Activated CD4-positive, alpha-beta T cell treated with anti-CD3 and anti-CD28 coated beads for 36 hours (primary cell): ENCODE measurements around the gene CREBBP. TPM values are rescaled to one million over a fixed set of nuclear protein-coding genes. Genes with fewer than 3 reads are reported as not detected.

ENCODE experiments used
- ATAC-seq: fragments of 200-7000 bp; cut with Tn5 transposase; one replicate; pipeline ENCODE4 v1.10.0; 2021; ENCODE audit warnings: mild to moderate bottlenecking, moderate library complexity
- CTCF ChIA-PET: fragments of 350-600 bp; sonication (Branson Sonifier 250); formaldehyde crosslinking; loops from one replicate; lab custom pipeline; 2021; ENCODE audit warnings: antibody characterized with exemption; lab: Charles Lee
- POLR2A ChIA-PET: fragments of 350-600 bp; sonication (Branson Sonifier 250); formaldehyde crosslinking; loops from one replicate; lab custom pipeline; 2021; ENCODE audit warnings: antibody characterized with exemption, inconsistent platforms; lab: Charles Lee
- DNase-seq: peaks from one replicate; pipeline ENCODE4 v3.0.0-alpha.2; 2020
- H3K27ac Mint-ChIP-seq: one replicate; pipeline ENCODE4 v1.8.0; 2021; ENCODE audit warnings: mixed read lengths
- H3K27me3 Mint-ChIP-seq: one replicate; pipeline ENCODE4 v1.8.0; 2021; ENCODE audit warnings: mixed read lengths
- H3K36me3 Mint-ChIP-seq: one replicate; pipeline ENCODE4 v1.8.0; 2021; ENCODE audit warnings: low read depth, mixed read lengths
- H3K4me1 Mint-ChIP-seq: one replicate; pipeline ENCODE4 v1.8.0; 2021; ENCODE audit warnings: mixed read lengths
- H3K4me3 Mint-ChIP-seq: one replicate; pipeline ENCODE4 v1.8.0; 2021; ENCODE audit warnings: mild to moderate bottlenecking, moderate library complexity, mixed read lengths
- H3K9me3 Mint-ChIP-seq: one replicate; pipeline ENCODE4 v1.8.0; 2021; ENCODE audit warnings: low read depth, mixed read lengths
- intact Hi-C, 2 experiments: fragments of 100-400 bp; cut with DNase I in 1 of 2; cut with micrococcal nuclease in 1 of 2; formaldehyde crosslinking; loops; one replicate each; pipeline versions ENCODE4 v1.14.2 to v1.15.1; 2022 to 2024; cut with DNase I, micrococcal nuclease
- total RNA-seq, 2 experiments: library from RNA; stranded (reverse); gene quantifications; one replicate each; pipeline ENCODE4 v1.2.3, GENCODE V29; 2021

CREBBP gene
- total RNA-seq, 2 experiments from 2014 or later, result 28.1 to 37.4 TPM

- Mint-ChIP-seq H3K27me3 (no peaks in the 10 kb centered on the region), H3K36me3 (no peaks in the 10 kb centered on the region), H3K27ac (no peak overlapping the region), H3K9me3 (no peaks in the 10 kb centered on the region), H3K4me1 (peaks cover 80% of the 10 kb centered on the region), H3K4me3 (no peak overlapping the region)
- ChIA-PET CTCF (interaction anchor here (1.0 to 1.9 kb wide), 2 partner anchors 8 to 10 kb away, joined by 3 to 4 read pairs; no protein-coding TSS in a partner anchor), POLR2A (no interaction called here)
- intact Hi-C loops, result no loop called here
- DNase-seq, result no peak
- no peak for ATAC-seq
These were observed 11.5 kb downstream of the CREBBP start for GRCh38 chr16:3868967-3869366.

DNA sequence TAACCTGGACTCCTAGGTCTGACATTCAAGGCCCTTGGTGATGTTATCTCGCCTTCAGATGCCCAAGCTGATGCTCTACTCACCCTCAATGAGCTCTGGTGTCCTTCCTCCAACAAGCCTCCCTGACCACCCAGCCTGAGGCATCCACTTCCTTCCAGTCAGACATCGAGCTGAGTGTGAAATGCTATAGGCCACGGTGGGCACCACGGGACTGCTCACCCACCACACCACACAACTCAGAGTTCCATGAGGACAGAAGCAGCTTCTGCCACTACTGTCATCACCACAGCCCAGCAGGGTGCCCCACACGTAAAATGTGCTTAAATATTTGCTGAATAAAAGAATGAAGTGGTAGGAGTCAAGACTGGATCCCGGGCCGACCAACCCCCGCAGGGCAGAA lies 12.0 kb downstream of the CREBBP start:
- Mint-ChIP-seq H3K9me3 (no peaks in the 10 kb centered on the region), H3K27me3 (no peaks in the 10 kb centered on the region), H3K27ac (no peak overlapping the region), H3K4me3 (no peak overlapping the region), H3K36me3 (no peaks in the 10 kb centered on the region), H3K4me1 (peaks cover 80% of the 10 kb centered on the region)
- CTCF ChIA-PET, result interaction anchor here (0.7 to 1.9 kb wide), 4 partner anchors 8 to 368 kb away, joined by 3 to 4 read pairs (median 4); no protein-coding TSS in a partner anchor
- no peak for ATAC-seq
- no peak for DNase-seq
- POLR2A ChIA-PET, result interaction anchor here (0.6 to 1.0 kb wide), 3 partner anchors 10 to 150 kb away, joined by 3 to 6 read pairs (median 3); no protein-coding TSS in a partner anchor
- intact Hi-C loops, result no loop called here

DNA sequence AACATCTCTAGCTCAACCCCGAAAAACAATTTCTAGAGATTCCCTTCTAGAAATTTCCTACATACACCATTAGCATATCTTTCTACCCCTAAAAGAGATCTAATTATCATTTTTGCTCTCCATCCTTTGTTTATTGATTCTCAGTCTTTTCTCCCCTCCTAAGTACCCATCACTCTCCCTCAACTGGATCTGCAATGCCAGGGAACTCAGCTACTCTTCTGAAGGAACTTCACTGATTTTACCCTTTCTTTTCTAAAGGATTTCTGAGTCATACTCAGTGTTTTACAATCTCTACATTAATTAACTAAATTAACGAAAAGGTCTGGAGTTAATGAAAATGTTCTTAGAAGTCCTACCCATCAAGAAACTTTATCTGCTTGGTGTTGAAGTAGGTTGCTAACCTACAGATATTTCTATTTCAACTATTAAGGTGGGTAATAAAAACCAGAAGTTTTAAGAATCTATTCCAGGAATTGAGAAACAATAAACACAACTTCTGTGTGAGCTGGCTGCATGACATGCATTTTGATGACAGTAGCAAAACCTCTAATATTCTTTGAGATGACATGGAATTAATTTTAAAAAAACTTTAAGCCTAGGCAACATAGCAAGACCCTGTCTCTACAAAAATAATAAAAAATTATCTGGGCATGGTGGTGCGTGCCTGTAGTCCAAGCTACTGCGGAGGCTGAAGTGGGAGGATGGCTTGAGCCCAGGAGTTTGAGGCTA lies 13.6 kb downstream of the CREBBP start:
- Mint-ChIP-seq H3K27ac (peak overlapping the region; percentile 42), H3K36me3 (no peaks in the 10 kb centered on the region), H3K9me3 (no peaks in the 10 kb centered on the region), H3K4me1 (peaks cover 81% of the 10 kb centered on the region), H3K27me3 (no peaks in the 10 kb centered on the region), H3K4me3 (no peak overlapping the region)
- no peak for ATAC-seq
- ChIA-PET POLR2A (interaction anchor here (1.1 kb wide), 1 partner anchor 10 kb away, joined by 3 read pairs; no protein-coding TSS in a partner anchor), CTCF (interaction anchor here (0.6 to 1.9 kb wide), 3 partner anchors 10 to 405 kb away, joined by 4 to 5 read pairs (median 4); no protein-coding TSS in a partner anchor)
- intact Hi-C loops, result no loop called here
- DNase-seq, result no peak

- ChIA-PET CTCF (no interaction called here), POLR2A (no interaction called here)
- ATAC-seq, result no peak
- no peaks in the 10 kb centered on the region for H3K9me3 Mint-ChIP-seq
- peaks cover 75% of the 10 kb centered on the region for H3K4me1 Mint-ChIP-seq
- no peaks in the 10 kb centered on the region for H3K36me3 Mint-ChIP-seq
- no peak overlapping the region for H3K27ac Mint-ChIP-seq
- intact Hi-C loops, result no loop called here
- H3K4me3 Mint-ChIP-seq, result no peak overlapping the region
- no peak for DNase-seq
- no peaks in the 10 kb centered on the region for H3K27me3 Mint-ChIP-seq
These were observed 15.3 kb downstream of the CREBBP start for GRCh38 chr16:3865241-3865640.

DNA sequence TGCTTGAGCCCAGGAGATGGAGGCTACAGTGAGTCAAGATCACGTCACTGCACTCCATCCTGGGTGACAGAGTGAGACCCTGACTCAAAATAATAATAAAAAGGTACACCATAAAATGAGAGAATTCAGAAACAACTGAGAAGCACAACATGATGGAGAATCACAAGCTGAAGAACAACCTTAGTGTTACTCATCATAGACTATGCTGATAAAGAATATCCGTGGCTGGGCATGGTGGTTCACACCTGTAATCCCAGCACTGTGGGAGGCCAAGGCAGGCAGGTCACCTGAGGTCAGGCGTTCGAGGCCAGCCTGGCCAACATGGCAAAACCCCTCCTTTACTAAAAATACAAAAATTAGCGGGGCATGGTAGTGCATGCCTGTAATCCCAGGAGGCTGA lies 16.0 kb downstream of the CREBBP start:
- peak; percentile 30 for DNase-seq
- Mint-ChIP-seq H3K4me1 (peaks cover 75% of the 10 kb centered on the region), H3K36me3 (no peaks in the 10 kb centered on the region), H3K27me3 (no peaks in the 10 kb centered on the region), H3K4me3 (no peak overlapping the region), H3K27ac (no peak overlapping the region), H3K9me3 (no peaks in the 10 kb centered on the region)
- peak; percentile 60 for ATAC-seq
- ChIA-PET POLR2A (no interaction called here), CTCF (interaction anchor here (1.1 kb wide), 1 partner anchor 14 kb away, joined by 4 read pairs; no protein-coding TSS in a partner anchor)
- intact Hi-C loops, result no loop called here

DNA sequence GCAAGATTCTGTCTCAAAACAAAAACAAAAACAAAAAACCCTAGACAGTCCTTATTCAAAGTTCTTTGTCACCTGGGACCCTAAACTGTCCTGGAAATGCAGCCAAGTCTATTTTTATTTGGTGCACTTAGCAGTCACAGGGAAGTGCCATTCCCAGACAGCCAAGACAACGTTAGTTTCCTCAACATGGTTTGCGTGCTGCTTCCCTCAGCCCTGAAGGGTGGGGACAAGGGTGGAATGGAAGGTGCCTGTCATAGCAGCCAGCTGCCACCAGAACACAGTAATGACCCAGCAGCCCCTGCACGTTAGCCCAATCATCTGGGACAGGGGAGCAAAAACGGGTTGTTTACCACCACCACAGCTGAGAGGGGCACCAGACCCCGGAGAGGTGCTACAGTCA lies 16.9 kb downstream of the CREBBP start:
- peaks cover 73% of the 10 kb centered on the region for H3K4me1 Mint-ChIP-seq
- no peaks in the 10 kb centered on the region for H3K27me3 Mint-ChIP-seq
- intact Hi-C loops, result no loop called here
- H3K27ac Mint-ChIP-seq, result no peak overlapping the region
- no peaks in the 10 kb centered on the region for H3K36me3 Mint-ChIP-seq
- no peak for DNase-seq
- no peak overlapping the region for H3K4me3 Mint-ChIP-seq
- H3K9me3 Mint-ChIP-seq, result no peaks in the 10 kb centered on the region
- ATAC-seq, result no peak
- CTCF ChIA-PET, result interaction anchor here (0.8 to 1.6 kb wide), 3 partner anchors 15 to 181 kb away, joined by 3 to 6 read pairs (median 4); no protein-coding TSS in a partner anchor
- POLR2A ChIA-PET, result interaction anchor here (1.0 kb wide), 1 partner anchor 8 kb away, joined by 3 read pairs; no protein-coding TSS in a partner anchor

- ATAC-seq (peak; percentile 64), DNase-seq (peak; percentile 39)
- H3K27ac Mint-ChIP-seq, result peak overlapping the region; percentile 58
These were observed 18.6 kb downstream of the CREBBP start for GRCh38 chr16:3861808-3862451.

DNA sequence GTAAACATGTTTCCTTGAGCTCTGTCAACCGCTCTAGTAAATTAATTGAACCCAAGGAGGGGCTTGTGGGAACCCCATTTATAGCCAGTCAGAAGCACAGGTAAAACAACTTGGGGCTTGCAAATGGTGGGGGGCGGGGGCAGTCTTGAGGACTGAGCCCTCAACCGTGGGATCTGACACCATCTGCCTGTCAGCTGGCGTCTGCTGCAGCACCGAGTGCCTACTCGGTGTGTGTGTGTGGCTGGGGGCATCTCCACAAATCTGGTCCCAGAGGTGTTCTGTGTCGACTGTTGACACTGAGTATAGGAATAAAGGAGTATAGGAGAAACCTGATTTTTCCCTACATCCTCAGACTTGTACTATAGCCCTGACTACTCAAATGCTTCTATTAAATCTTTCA lies 20.6 kb downstream of the CREBBP start:
- ChIA-PET CTCF (interaction anchor here (0.8 kb wide), 1 partner anchor 201 kb away, joined by 5 read pairs; no protein-coding TSS in a partner anchor), POLR2A (no interaction called here)
- intact Hi-C loops, result no loop called here
- H3K9me3 Mint-ChIP-seq, result no peaks in the 10 kb centered on the region
- DNase-seq (no peak), ATAC-seq (no peak)
- H3K27me3 Mint-ChIP-seq, result no peaks in the 10 kb centered on the region
- peaks cover 85% of the 10 kb centered on the region for H3K4me1 Mint-ChIP-seq
- H3K4me3 Mint-ChIP-seq, result no peak overlapping the region
- no peaks in the 10 kb centered on the region for H3K36me3 Mint-ChIP-seq
- no peak overlapping the region for H3K27ac Mint-ChIP-seq

More at GRCh38 chr16:3861808-3862451, 18.6 kb downstream of the CREBBP start:
- H3K27me3 Mint-ChIP-seq, result no peaks in the 10 kb centered on the region
- intact Hi-C loops, result no loop called here
- H3K4me3 Mint-ChIP-seq, result no peak overlapping the region
- POLR2A ChIA-PET, result interaction anchor here (0.9 kb wide), 1 partner anchor 15 kb away, joined by 4 read pairs; no protein-coding TSS in a partner anchor
- peaks cover 82% of the 10 kb centered on the region for H3K4me1 Mint-ChIP-seq
- H3K36me3 Mint-ChIP-seq, result no peaks in the 10 kb centered on the region
- CTCF ChIA-PET, result interaction anchor here (0.8 to 1.6 kb wide), 4 partner anchors 16 to 77 kb away, joined by 3 to 6 read pairs (median 4); no protein-coding TSS in a partner anchor
- no peaks in the 10 kb centered on the region for H3K9me3 Mint-ChIP-seq

- POLR2A ChIA-PET, result no interaction called here
- H3K36me3 Mint-ChIP-seq, result no peaks in the 10 kb centered on the region
- peaks cover 84% of the 10 kb centered on the region for H3K4me1 Mint-ChIP-seq
- CTCF ChIA-PET, result interaction anchor here (0.7 kb wide), 1 partner anchor 253 kb away, joined by 4 read pairs; no protein-coding TSS in a partner anchor
- H3K9me3 Mint-ChIP-seq, result no peaks in the 10 kb centered on the region
- intact Hi-C loops, result no loop called here
- no peaks in the 10 kb centered on the region for H3K27me3 Mint-ChIP-seq
- DNase-seq, result no peak
- H3K27ac Mint-ChIP-seq, result peak overlapping the region; percentile 26
- no peak for ATAC-seq
- H3K4me3 Mint-ChIP-seq, result no peak overlapping the region
These were observed 21.7 kb downstream of the CREBBP start for GRCh38 chr16:3858801-3859200.

- ChIA-PET CTCF (interaction anchor here (0.6 to 1.0 kb wide), 2 partner anchors 18 to 38 kb away, joined by 3 read pairs; no protein-coding TSS in a partner anchor), POLR2A (interaction anchor here (0.7 to 1.2 kb wide), 2 partner anchors 18 to 158 kb away, joined by 3 to 4 read pairs; no protein-coding TSS in a partner anchor)
- DNase-seq (no peak), ATAC-seq (peak; percentile 42)
- Mint-ChIP-seq H3K27me3 (no peaks in the 10 kb centered on the region), H3K4me1 (peaks cover 77% of the 10 kb centered on the region), H3K4me3 (no peak overlapping the region), H3K9me3 (no peaks in the 10 kb centered on the region), H3K27ac (peak overlapping the region; percentile 20), H3K36me3 (no peaks in the 10 kb centered on the region)
- intact Hi-C loops, result no loop called here
These were observed 23.1 kb downstream of the CREBBP start for GRCh38 chr16:3857189-3858043.
